CD4-positive, alpha-beta T cell (primary cell): ENCODE measurements around the gene LRRC37A3. TPM values are rescaled to one million over a fixed set of nuclear protein-coding genes. Genes with fewer than 3 reads are reported as not detected.
"Not testable (repeated sequence)": the region's sequence is repeated elsewhere in the genome, so short reads cannot be mapped to it uniquely, and the experiment has no call there.

Experiments used
- ATAC-seq: fragments of 200-7000 bp; cut with Tn5 transposase; one replicate; pipeline ENCODE4 v1.10.0; 2022; ENCODE audit warnings: mild to moderate bottlenecking; ENCODE audit not compliant: poor library complexity
- CTCF ChIA-PET: fragments of 350-600 bp; sonication (Branson Sonifier 250); formaldehyde crosslinking; loops from one replicate; lab custom pipeline; 2021; ENCODE audit warnings: antibody characterized with exemption, inconsistent platforms; lab: Charles Lee
- POLR2A ChIA-PET: fragments of 350-600 bp; sonication (Branson Sonifier 250); formaldehyde crosslinking; loops from one replicate; lab custom pipeline; 2021; ENCODE audit warnings: antibody characterized with exemption, inconsistent platforms; lab: Charles Lee
- DNase-seq, 14 experiments: peaks; one replicate each; pipeline ENCODE4 v3.0.0-alpha.2; 2013 to 2020; ENCODE audit warnings: mixed read lengths in 2 of 14
- H3K27ac ChIP-seq, 2 donors: one replicate each; pipeline versions ENCODE4 v1.5.1 to v1.7.0; 2013; ENCODE audit warnings: low read length in 2 of 2, low read depth in 1 of 2, mild to moderate bottlenecking in 1 of 2
- H3K27me3 ChIP-seq, 2 experiments: 1 replicate in 1 of 2; 2 replicates in 1 of 2; pipeline versions ENCODE4 v1.6.1 to v1.7.0; 2013; ENCODE audit warnings: low read length in 2 of 2, control low read depth in 1 of 2, mild to moderate bottlenecking in 1 of 2, moderate library complexity in 1 of 2; ENCODE audit not compliant: insufficient read depth in 2 of 2, control insufficient read depth in 1 of 2
- H3K36me3 ChIP-seq: one replicate; pipeline ENCODE4 v1.6.1; 2013; ENCODE audit warnings: low read length, control low read depth; ENCODE audit not compliant: insufficient read depth
- H3K4me1 ChIP-seq: one replicate; pipeline ENCODE4 v1.6.1; 2013; ENCODE audit warnings: low read length, control low read depth; ENCODE audit not compliant: insufficient read depth
- H3K4me3 ChIP-seq: one replicate; pipeline ENCODE4 v1.5.1; 2013; ENCODE audit warnings: mild to moderate bottlenecking, low read length, moderate library complexity
- H3K9me3 ChIP-seq, 2 experiments: 1 replicate in 1 of 2; 2 replicates in 1 of 2; pipeline versions ENCODE4 v1.6.1 to v1.7.0; 2013; ENCODE audit warnings: low read length in 2 of 2, mild to moderate bottlenecking in 2 of 2, control low read depth in 1 of 2, moderate library complexity in 1 of 2; ENCODE audit not compliant: control insufficient read depth in 1 of 2, insufficient read depth in 1 of 2
- H3K27ac Mint-ChIP-seq: one replicate; pipeline ENCODE4 v1.8.0; 2020; ENCODE audit warnings: mixed read lengths
- H3K27me3 Mint-ChIP-seq: one replicate; pipeline ENCODE4 v1.8.0; 2021; ENCODE audit warnings: mixed read lengths
- H3K36me3 Mint-ChIP-seq: one replicate; pipeline ENCODE4 v1.8.0; 2021; ENCODE audit warnings: low read depth, mixed read lengths
- H3K4me1 Mint-ChIP-seq: one replicate; pipeline ENCODE4 v1.8.0; 2021; ENCODE audit warnings: low read depth, mixed read lengths
- H3K4me3 Mint-ChIP-seq: one replicate; pipeline ENCODE4 v1.8.0; 2020; ENCODE audit warnings: mild to moderate bottlenecking, mixed read lengths
- H3K9me3 Mint-ChIP-seq: one replicate; pipeline ENCODE4 v1.8.0; 2020; ENCODE audit warnings: mixed read lengths
- intact Hi-C, 2 experiments: fragments of 100-400 bp; cut with DNase I in 1 of 2; cut with micrococcal nuclease in 1 of 2; formaldehyde crosslinking; loops; one replicate each; pipeline versions ENCODE4 v1.15.1 to v1.9.0; 2023 to 2025; cut with DNase I, micrococcal nuclease
- total RNA-seq, 174 experiments: library from RNA in 2 of 174; stranded (reverse) in 2 of 174; gene quantifications; one replicate each; pipeline ENCODE4 v1.2.3 and lab custom pipeline; 2021 to 2026

Gene LRRC37A3
- total RNA-seq, 2 experiments from 2014 or later, result 7.6 to 8.0 TPM

DNA sequence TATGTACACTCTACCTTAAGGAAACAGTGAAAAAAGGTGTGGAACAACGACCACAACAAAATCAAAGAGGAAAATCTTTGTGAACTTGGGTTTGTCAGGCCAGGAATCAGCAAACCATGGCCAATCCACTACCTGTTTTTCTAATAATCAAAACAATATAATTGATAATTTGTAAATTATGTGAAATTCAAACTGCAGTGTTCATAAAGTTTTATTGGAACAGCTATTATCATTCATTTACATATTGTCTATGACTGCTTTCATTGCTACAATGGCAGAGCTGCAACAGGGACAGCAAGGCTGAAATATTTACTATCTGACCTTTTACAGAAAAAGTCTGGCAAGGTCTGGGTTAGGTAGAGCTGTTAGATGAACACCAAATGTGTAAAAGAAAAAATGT is 4.0 kb downstream of the LRRC37A3 start:
- H3K4me1 ChIP-seq, H3K9me3 ChIP-seq, ATAC-seq, H3K36me3 ChIP-seq, intact Hi-C loops, H3K9me3 Mint-ChIP-seq, H3K36me3 Mint-ChIP-seq, DNase-seq, H3K4me3 Mint-ChIP-seq, H3K4me1 Mint-ChIP-seq, POLR2A ChIA-PET, H3K4me3 ChIP-seq, CTCF ChIA-PET, H3K27me3 ChIP-seq, H3K27ac ChIP-seq, H3K27me3 Mint-ChIP-seq: not testable (repeated sequence)
- H3K27ac Mint-ChIP-seq, result peak overlapping the region; percentile 36

DNA sequence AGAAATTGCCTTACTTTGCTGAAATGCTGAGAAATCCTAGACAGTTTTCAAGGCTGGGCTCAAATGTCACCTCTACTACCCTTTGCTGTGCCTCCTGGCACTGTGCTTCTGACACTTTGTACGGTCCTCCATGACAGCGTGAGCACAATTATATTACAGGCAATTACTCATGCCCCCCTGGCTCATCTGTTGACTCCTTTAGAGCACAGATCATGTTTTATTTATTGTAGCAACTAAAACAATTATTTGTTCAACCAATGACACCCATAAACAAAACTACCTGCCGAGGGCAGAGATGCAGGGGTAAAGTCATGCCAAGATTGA is 9.1 kb downstream of the LRRC37A3 start:
- POLR2A ChIA-PET, H3K9me3 ChIP-seq, H3K36me3 ChIP-seq, H3K9me3 Mint-ChIP-seq, H3K36me3 Mint-ChIP-seq, H3K4me1 Mint-ChIP-seq, DNase-seq, H3K27me3 ChIP-seq, H3K4me1 ChIP-seq, H3K27ac Mint-ChIP-seq, H3K4me3 Mint-ChIP-seq, H3K27ac ChIP-seq, H3K27me3 Mint-ChIP-seq, intact Hi-C loops, ATAC-seq, CTCF ChIA-PET, H3K4me3 ChIP-seq: not testable (repeated sequence)

DNA sequence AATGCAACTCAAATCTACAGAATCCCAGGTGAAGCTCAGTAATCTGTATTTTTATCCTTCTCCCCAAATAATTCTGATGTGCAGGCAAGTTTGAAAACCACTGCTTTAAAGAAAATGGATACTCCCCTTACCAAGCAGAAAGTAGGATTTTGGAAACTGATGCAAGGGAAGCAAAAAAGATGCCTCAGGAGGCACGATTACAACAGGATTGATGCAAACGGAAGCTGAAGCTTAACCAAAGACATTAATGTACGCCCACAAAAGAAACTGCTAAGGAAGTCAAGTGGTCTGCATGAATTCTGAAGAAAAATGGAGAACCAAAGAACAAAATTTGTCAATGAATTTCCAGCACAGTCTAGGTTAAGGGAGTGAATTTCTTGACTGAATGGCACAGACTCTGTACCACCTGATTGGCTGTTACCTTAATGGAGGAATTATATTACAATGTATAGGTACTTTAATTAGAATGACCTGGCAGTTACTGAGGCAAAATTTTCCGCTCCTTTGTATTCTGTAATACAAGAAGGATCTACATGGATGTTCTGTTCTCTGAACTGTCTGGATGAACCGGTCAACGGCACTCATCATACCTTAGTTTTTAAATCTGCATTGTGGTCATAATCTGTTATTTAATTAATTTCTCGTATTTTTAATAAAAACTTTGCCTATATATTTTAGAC is 9.6 kb downstream of the LRRC37A3 start:
- H3K36me3 Mint-ChIP-seq, H3K4me1 Mint-ChIP-seq, ATAC-seq, H3K36me3 ChIP-seq, CTCF ChIA-PET, H3K9me3 ChIP-seq, H3K4me3 ChIP-seq, H3K27ac Mint-ChIP-seq, H3K27me3 ChIP-seq, DNase-seq, H3K27ac ChIP-seq, H3K4me1 ChIP-seq, H3K27me3 Mint-ChIP-seq, H3K4me3 Mint-ChIP-seq, intact Hi-C loops, POLR2A ChIA-PET, H3K9me3 Mint-ChIP-seq: not testable (repeated sequence)

DNA sequence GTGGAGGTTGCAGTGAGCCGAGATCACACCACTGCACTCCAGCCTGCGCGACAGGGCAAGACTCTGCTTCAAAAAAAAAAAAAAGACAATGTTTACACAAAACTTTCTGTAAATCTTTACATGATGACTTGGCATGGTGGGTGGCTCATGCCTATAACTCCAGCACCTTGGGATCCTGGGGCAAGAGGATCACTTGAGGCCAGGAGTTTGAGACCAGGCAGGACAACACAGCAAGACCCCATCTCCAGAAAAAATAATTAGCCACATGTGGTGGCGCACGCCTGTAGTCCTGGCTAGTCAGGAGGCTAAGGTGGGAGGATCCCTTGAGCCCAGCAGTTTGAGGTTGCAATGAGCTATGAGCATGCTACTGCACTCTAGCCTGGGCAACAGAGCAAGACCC is 15.2 kb downstream of the LRRC37A3 start:
- POLR2A ChIA-PET, H3K4me1 Mint-ChIP-seq, H3K27ac Mint-ChIP-seq, H3K27ac ChIP-seq, H3K36me3 Mint-ChIP-seq, H3K9me3 Mint-ChIP-seq, H3K36me3 ChIP-seq, H3K9me3 ChIP-seq, DNase-seq, H3K4me3 Mint-ChIP-seq, CTCF ChIA-PET, ATAC-seq, H3K4me3 ChIP-seq, H3K4me1 ChIP-seq, H3K27me3 Mint-ChIP-seq, intact Hi-C loops, H3K27me3 ChIP-seq: not testable (repeated sequence)

DNA sequence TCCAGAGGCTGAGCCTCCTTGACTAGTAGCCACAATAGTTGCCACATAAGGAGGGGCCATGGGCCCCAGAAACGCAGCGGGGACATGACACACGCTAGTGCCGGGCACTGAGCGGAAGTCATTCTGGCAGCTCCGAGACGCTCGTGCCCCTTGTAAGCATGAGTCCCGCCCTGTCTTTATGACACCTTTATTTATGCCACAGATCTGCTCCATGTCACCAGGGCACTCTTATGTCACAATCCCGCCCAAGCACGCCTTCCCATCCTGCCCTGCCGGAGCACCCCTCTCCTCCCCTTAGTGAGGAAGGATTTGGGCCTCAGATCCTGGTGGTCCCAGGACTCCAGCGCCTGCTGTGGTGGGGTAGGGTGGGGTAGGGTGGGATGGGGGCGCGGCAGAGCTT is 22.1 kb downstream of the LRRC37A3 start:
- H3K4me3 ChIP-seq, H3K27me3 Mint-ChIP-seq, POLR2A ChIA-PET, H3K4me1 ChIP-seq, H3K27me3 ChIP-seq, H3K27ac Mint-ChIP-seq, H3K4me1 Mint-ChIP-seq, ATAC-seq, H3K9me3 Mint-ChIP-seq, H3K27ac ChIP-seq, H3K36me3 ChIP-seq, intact Hi-C loops, H3K36me3 Mint-ChIP-seq, H3K9me3 ChIP-seq, H3K4me3 Mint-ChIP-seq, CTCF ChIA-PET: not testable (repeated sequence)
- DNase-seq, result peak in 1 of 14 experiments; percentile 8

DNA sequence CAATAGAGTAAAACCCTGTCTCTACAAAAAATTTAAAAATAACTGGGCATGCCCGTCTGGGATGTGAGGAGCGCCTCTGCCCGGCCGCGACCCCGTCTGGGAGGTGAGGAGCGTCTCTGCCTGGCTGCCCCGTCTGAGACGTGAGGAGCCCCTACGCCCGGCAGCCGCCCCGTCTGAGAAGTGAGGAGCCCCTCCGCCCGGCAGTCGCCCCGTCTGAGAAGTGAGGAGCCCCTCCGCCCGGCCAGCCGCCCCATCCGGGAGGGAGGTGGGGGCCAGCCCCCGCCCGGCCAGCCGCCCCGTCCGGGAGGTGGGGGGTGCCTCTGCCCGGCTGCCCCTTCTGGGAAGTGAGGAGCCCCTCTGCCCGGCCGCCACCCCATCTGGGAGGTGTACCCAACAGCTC is 45.1 kb downstream of the LRRC37A3 start:
- H3K4me1 Mint-ChIP-seq, H3K9me3 ChIP-seq, ATAC-seq, H3K27ac ChIP-seq, H3K4me3 Mint-ChIP-seq, DNase-seq, H3K9me3 Mint-ChIP-seq, H3K36me3 ChIP-seq, H3K4me1 ChIP-seq, H3K4me3 ChIP-seq, H3K27me3 Mint-ChIP-seq, H3K27ac Mint-ChIP-seq, intact Hi-C loops, POLR2A ChIA-PET, H3K36me3 Mint-ChIP-seq, H3K27me3 ChIP-seq, CTCF ChIA-PET: not testable (repeated sequence)
